CD4-positive, alpha-beta T cell (primary cell): Measurements from ENCODE around the gene TGM1. TPM values are rescaled to one million over a fixed set of nuclear protein-coding genes. Genes with fewer than 3 reads are reported as not detected.
A peak's percentile ranks its signal among the peaks of the same experiment; 100 is the strongest.
"Not testable (repeated sequence)": the region's sequence is repeated elsewhere in the genome, so short reads cannot be mapped to it uniquely, and the experiment has no call there.

Experiments
- ATAC-seq: fragments of 200-7000 bp; cut with Tn5 transposase; one replicate; pipeline ENCODE4 v1.10.0; 2022; ENCODE audit warnings: mild to moderate bottlenecking; ENCODE audit not compliant: poor library complexity
- CTCF ChIA-PET: fragments of 350-600 bp; sonication (Branson Sonifier 250); formaldehyde crosslinking; loops from one replicate; lab custom pipeline; 2021; ENCODE audit warnings: antibody characterized with exemption, inconsistent platforms; lab: Charles Lee
- POLR2A ChIA-PET: fragments of 350-600 bp; sonication (Branson Sonifier 250); formaldehyde crosslinking; loops from one replicate; lab custom pipeline; 2021; ENCODE audit warnings: antibody characterized with exemption, inconsistent platforms; lab: Charles Lee
- DNase-seq, 14 experiments: peaks; one replicate each; pipeline ENCODE4 v3.0.0-alpha.2; 2013 to 2020; ENCODE audit warnings: mixed read lengths in 2 of 14
- H3K27ac ChIP-seq, 2 donors: one replicate each; pipeline versions ENCODE4 v1.5.1 to v1.7.0; 2013; ENCODE audit warnings: low read length in 2 of 2, low read depth in 1 of 2, mild to moderate bottlenecking in 1 of 2
- H3K27me3 ChIP-seq, 2 experiments: 1 replicate in 1 of 2; 2 replicates in 1 of 2; pipeline versions ENCODE4 v1.6.1 to v1.7.0; 2013; ENCODE audit warnings: low read length in 2 of 2, control low read depth in 1 of 2, mild to moderate bottlenecking in 1 of 2, moderate library complexity in 1 of 2; ENCODE audit not compliant: insufficient read depth in 2 of 2, control insufficient read depth in 1 of 2
- H3K36me3 ChIP-seq: one replicate; pipeline ENCODE4 v1.6.1; 2013; ENCODE audit warnings: low read length, control low read depth; ENCODE audit not compliant: insufficient read depth
- H3K4me1 ChIP-seq: one replicate; pipeline ENCODE4 v1.6.1; 2013; ENCODE audit warnings: low read length, control low read depth; ENCODE audit not compliant: insufficient read depth
- H3K4me3 ChIP-seq: one replicate; pipeline ENCODE4 v1.5.1; 2013; ENCODE audit warnings: mild to moderate bottlenecking, low read length, moderate library complexity
- H3K9me3 ChIP-seq, 2 experiments: 1 replicate in 1 of 2; 2 replicates in 1 of 2; pipeline versions ENCODE4 v1.6.1 to v1.7.0; 2013; ENCODE audit warnings: low read length in 2 of 2, mild to moderate bottlenecking in 2 of 2, control low read depth in 1 of 2, moderate library complexity in 1 of 2; ENCODE audit not compliant: control insufficient read depth in 1 of 2, insufficient read depth in 1 of 2
- H3K27ac Mint-ChIP-seq: one replicate; pipeline ENCODE4 v1.8.0; 2020; ENCODE audit warnings: mixed read lengths
- H3K27me3 Mint-ChIP-seq: one replicate; pipeline ENCODE4 v1.8.0; 2021; ENCODE audit warnings: mixed read lengths
- H3K36me3 Mint-ChIP-seq: one replicate; pipeline ENCODE4 v1.8.0; 2021; ENCODE audit warnings: low read depth, mixed read lengths
- H3K4me1 Mint-ChIP-seq: one replicate; pipeline ENCODE4 v1.8.0; 2021; ENCODE audit warnings: low read depth, mixed read lengths
- H3K4me3 Mint-ChIP-seq: one replicate; pipeline ENCODE4 v1.8.0; 2020; ENCODE audit warnings: mild to moderate bottlenecking, mixed read lengths
- H3K9me3 Mint-ChIP-seq: one replicate; pipeline ENCODE4 v1.8.0; 2020; ENCODE audit warnings: mixed read lengths
- CTCF ChIP-seq: fragments of 200-600 bp; IDR thresholded peaks from one replicate; pipeline ENCODE4 v1.8.0; 2022; ENCODE audit warnings: antibody characterized with exemption, mild to moderate bottlenecking
- intact Hi-C, 2 experiments: fragments of 100-400 bp; cut with DNase I in 1 of 2; cut with micrococcal nuclease in 1 of 2; formaldehyde crosslinking; loops; one replicate each; pipeline versions ENCODE4 v1.15.1 to v1.9.0; 2023 to 2025; cut with DNase I, micrococcal nuclease
- total RNA-seq, 174 experiments: library from RNA in 2 of 174; stranded (reverse) in 2 of 174; gene quantifications; one replicate each; pipeline ENCODE4 v1.2.3 and lab custom pipeline; 2021 to 2026

Gene TGM1
- total RNA-seq, 2 experiments from 2014 or later: 3.5 to 3.9 TPM

DNA sequence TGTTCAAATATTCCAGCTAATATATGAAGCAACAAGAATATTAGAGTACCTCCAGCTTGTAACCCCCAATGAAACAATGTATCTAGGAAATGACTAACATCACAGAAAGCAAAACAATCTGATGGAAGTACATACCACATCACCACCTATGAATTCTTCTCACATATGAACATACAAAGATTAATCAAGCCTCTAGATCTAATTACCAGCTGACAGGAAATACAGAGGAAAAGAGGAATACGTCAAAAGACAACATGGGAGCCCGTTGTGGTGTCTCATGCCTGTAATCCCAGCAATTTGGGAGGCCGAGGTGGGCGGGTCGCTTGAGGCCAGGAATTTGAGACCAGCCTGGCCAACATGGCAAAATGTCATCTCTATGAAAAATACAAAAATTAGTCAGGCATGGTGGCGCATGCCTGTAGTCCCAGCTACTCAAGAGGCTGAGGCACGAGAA, 38.3 kb downstream of the TGM1 start:
- ATAC-seq (no peak), DNase-seq (peak in 1 of 14 experiments; percentile 7)
- intact Hi-C loops: no loop called here
- Histone ChIP-seq H3K4me1 (no peaks in the 10 kb centered on the region), H3K9me3 (no peaks in the 10 kb centered on the region), H3K27ac (no peak overlapping the region), H3K27me3 (no peaks in the 10 kb centered on the region), H3K4me3 (no peak overlapping the region), H3K36me3 (peaks cover 17% of the 10 kb centered on the region)
- Mint-ChIP-seq H3K4me3 (no peak overlapping the region), H3K27ac (peak overlapping the region; percentile 5), H3K9me3 (no peaks in the 10 kb centered on the region), H3K27me3 (no peaks in the 10 kb centered on the region), H3K4me1 (peaks cover 19% of the 10 kb centered on the region), H3K36me3 (peaks cover 28% of the 10 kb centered on the region)
- ChIA-PET CTCF (no interaction called here), POLR2A (interaction anchor here (1.1 to 2.0 kb wide), 3 partner anchors 11 to 29 kb away, joined by 4 to 8 read pairs (median 5); partner anchors contain the start of genes CHMP4A, TINF2 and TM9SF1)
- no peak for TF ChIP-seq CTCF

DNA sequence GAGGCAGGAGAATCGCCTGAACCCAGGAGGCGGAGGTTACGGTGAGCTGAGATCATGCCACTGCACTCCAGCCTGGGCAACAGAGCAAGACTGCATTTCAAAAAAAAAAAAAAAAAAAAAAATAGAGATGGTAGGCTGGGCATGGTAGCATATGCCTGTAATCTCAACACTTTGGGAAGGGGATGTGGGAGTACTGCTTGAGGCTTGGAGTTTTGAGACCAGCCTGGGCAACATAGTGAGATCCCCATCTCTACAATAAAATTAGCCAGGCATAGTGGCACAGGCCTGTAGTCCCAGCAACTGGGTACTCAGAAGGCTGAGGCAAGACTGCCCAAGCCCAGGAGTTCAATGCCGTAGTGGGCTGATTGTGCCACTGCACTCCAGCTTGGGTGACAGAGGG, 40.0 kb downstream of the TGM1 start:
- intact Hi-C loops, H3K27me3 Mint-ChIP-seq, H3K9me3 Mint-ChIP-seq, H3K27ac Mint-ChIP-seq, H3K4me3 ChIP-seq, H3K4me1 ChIP-seq, H3K4me3 Mint-ChIP-seq, H3K9me3 ChIP-seq, ATAC-seq, H3K27ac ChIP-seq, H3K27me3 ChIP-seq: not testable (repeated sequence)
- ChIA-PET POLR2A (interaction anchor here (1.0 to 2.0 kb wide), 2 partner anchors 10 to 19 kb away, joined by 3 to 5 read pairs; partner anchors contain the start of genes CHMP4A and TINF2), CTCF (interaction anchor here (1.2 kb wide), 1 partner anchor 74 kb away, joined by 3 read pairs; no protein-coding TSS in a partner anchor)
- Mint-ChIP-seq H3K4me1 (peaks cover 14% of the 10 kb centered on the region), H3K36me3 (peaks cover 24% of the 10 kb centered on the region)
- peak in 1 of 14 experiments; percentile 2 for DNase-seq
- H3K36me3 ChIP-seq: peaks cover 10% of the 10 kb centered on the region

DNA sequence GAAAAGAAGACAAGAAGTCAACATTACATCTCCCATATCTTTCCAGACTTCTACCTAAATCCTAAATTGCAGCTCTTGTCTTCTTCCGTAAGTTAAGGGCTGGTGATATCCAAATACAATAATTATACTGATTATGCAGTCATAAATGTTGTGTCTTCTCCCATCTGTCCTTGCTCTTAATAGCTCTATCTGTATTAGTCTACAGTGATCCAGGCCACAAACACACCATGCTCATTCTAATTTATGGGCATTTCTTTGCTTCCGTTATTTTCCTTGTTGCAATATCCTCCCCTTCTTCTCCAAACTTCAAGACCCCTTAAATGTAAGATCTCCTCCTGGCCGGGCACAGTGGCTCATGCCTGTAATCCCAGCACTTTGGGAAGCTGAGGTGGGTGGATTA, 43.5 kb downstream of the TGM1 start:
- H3K27me3 Mint-ChIP-seq: no peaks in the 10 kb centered on the region
- POLR2A ChIA-PET: interaction anchor here (0.7 to 2.0 kb wide), 3 partner anchors 11 to 55 kb away, joined by 3 to 11 read pairs (median 5); partner anchors contain the start of gene TINF2
- no peak overlapping the region for H3K4me3 ChIP-seq
- no peak for DNase-seq
- CTCF ChIA-PET: interaction anchor here (0.7 to 2.9 kb wide), 3 partner anchors 8 to 87 kb away, joined by 3 to 12 read pairs (median 5); partner anchors contain the start of gene TINF2
- TF ChIP-seq CTCF: no peak
- no peaks in the 10 kb centered on the region for H3K9me3 Mint-ChIP-seq
- no peaks in the 10 kb centered on the region for H3K27me3 ChIP-seq
- peaks cover 17% of the 10 kb centered on the region for H3K4me1 ChIP-seq
- H3K36me3 Mint-ChIP-seq: peaks cover 13% of the 10 kb centered on the region
- H3K9me3 ChIP-seq: no peaks in the 10 kb centered on the region
- H3K36me3 ChIP-seq: peaks cover 9% of the 10 kb centered on the region
- H3K4me1 Mint-ChIP-seq: peaks cover 17% of the 10 kb centered on the region
- ATAC-seq: no peak
- no peak overlapping the region for H3K4me3 Mint-ChIP-seq
- H3K27ac Mint-ChIP-seq: no peak overlapping the region
- intact Hi-C loops: loop anchor here in 1 of 2 experiments (5.0 kb wide), 1 partner anchor 213 kb away; no protein-coding TSS in a partner anchor
- H3K27ac ChIP-seq: no peak overlapping the region
